Urinary bladder (tissue), 4 donors: ENCODE measurements around the gene SFMBT1. TPM values are rescaled to one million over a fixed set of nuclear protein-coding genes. Genes with fewer than 3 reads are reported as not detected.

Experiments used
- DNase-seq: peaks from one replicate; pipeline ENCODE4 v3.0.0-alpha.2; 2015; ENCODE audit errors: extremely low spot score
- H3K27ac ChIP-seq: one replicate; pipeline ENCODE4 v1.5.1; 2013; ENCODE audit warnings: low read depth, mild to moderate bottlenecking, moderate library complexity
- H3K36me3 ChIP-seq: one replicate; pipeline ENCODE4 v1.6.1; 2013; ENCODE audit warnings: mild to moderate bottlenecking, moderate library complexity; ENCODE audit not compliant: insufficient read depth
- H3K4me1 ChIP-seq: one replicate; pipeline ENCODE4 v1.6.1; 2013; ENCODE audit warnings: mild to moderate bottlenecking, moderate library complexity; ENCODE audit not compliant: insufficient read depth
- H3K4me3 ChIP-seq: one replicate; pipeline ENCODE4 v1.5.1; 2013; ENCODE audit warnings: low read depth, low read length
- WGBS: extraction: QIAGEN DNeasy Blood & Tissue Kit; methylation state at CpG from one replicate; pipeline ENCODE4 v1.1.7; 2013; 5-methylcytosine and 5-hydroxymethylcytosine counted together
- polyA plus RNA-seq: library from polyadenylated mRNA; stranded (reverse); fragments of 200-250 nt; gene quantifications from one replicate; pipeline ENCODE4 v1.2.3, GENCODE V29; 2013
- total RNA-seq: library from RNA; depleted of rRNA; stranded (reverse); fragments of >200 nt; gene quantifications from one replicate; pipeline ENCODE4 v1.2.3, GENCODE V29; 2014
- donor health status: healthy with polysubstance abuse.
- donor health status: healthy.

The SFMBT1 gene
- total and polyA plus RNA-seq, 2 donors = 5.5 to 17.8 TPM

DNA sequence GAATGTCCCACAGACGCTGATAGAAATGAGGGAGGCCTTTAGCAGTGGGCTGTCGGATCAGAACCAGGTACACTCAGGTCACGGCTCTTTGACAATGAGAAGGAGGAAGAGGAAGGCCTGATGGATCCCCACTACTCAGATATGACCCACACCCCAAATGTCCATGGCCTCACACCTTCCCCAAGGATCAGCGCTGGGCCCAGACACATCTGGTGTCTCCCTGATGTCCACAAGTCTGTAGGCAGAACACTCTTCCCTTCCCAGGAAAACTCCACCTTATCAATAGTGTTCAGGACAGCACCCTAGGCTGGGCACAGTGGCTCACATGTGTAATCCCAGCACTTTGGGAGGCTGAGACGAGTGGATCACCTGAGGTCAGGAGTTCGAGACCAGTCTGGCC, 33.3 kb upstream of the SFMBT1 start:
- no peaks in the 10 kb centered on the region for H3K36me3 ChIP-seq
- H3K27ac ChIP-seq = no peak overlapping the region
- DNase-seq = no peak
- no peaks in the 10 kb centered on the region for H3K4me1 ChIP-seq
- H3K4me3 ChIP-seq = no peak overlapping the region
- 94% methylated on average over 6 of the region's 6 CpGs for WGBS

DNA sequence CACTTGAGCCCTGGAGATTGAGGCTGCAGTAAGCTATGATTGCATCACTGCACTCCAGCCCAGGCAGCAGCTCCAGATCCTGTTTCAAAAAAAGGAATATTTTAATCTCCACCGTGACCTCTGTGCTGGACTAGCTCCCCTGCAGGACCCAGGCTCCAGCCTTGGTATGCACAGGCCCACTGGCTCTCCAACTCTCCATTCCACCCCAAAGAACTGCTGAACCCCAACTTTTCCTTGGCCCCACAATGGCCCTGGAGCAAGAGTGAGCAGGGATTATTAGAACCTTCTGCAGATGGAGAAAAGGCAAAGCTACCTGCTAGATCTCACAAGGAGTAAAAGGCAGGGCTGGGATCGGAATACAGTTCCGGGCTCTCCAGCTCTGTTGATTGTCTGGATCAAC, 32.8 kb upstream of the SFMBT1 start:
- no peaks in the 10 kb centered on the region for H3K36me3 ChIP-seq
- 91% methylated on average over 3 of the region's 3 CpGs for WGBS
- H3K27ac ChIP-seq = no peak overlapping the region
- no peaks in the 10 kb centered on the region for H3K4me1 ChIP-seq
- no peak overlapping the region for H3K4me3 ChIP-seq
- DNase-seq = no peak

DNA sequence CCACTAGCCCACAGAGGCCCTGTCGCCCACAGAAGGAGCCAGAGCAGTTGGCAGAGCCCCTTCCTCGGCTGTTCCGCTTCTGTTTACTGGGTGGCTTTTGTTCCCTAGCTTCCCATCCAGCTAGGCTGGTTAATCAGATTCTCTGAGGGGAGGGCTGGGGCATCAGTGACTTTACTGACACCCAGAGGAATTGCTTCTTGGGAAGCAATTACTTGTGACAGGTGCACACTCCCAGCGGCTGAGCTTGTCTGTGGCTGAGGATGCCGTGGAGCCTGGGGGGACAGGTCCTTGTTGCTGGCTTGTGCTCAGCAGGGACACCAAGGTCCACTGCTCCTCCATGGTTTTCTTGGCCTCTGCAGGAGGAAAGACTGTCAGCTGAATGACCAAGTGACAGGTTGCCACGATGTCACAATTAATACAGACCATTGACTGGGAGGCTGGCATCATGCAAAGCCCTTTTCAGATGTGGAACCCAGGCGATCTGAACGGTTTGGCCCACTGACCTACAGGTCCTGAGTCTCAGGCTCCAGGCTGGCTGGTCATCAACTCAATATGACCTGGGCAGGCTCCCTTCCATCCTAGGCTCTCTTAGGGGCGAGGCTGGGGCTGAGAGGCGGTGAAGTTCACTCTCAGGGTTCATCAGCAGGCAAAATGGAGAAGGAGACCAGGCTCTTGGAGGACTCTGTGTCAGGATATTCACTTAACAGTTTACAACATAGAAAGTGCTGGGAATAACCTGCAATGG, 31.8 kb upstream of the SFMBT1 start:
- H3K4me3 ChIP-seq = no peak overlapping the region
- H3K36me3 ChIP-seq = no peaks in the 10 kb centered on the region
- no peak for DNase-seq
- H3K27ac ChIP-seq = no peak overlapping the region
- H3K4me1 ChIP-seq = no peaks in the 10 kb centered on the region
- 90% methylated on average over 10 of the region's 10 CpGs for WGBS

DNA sequence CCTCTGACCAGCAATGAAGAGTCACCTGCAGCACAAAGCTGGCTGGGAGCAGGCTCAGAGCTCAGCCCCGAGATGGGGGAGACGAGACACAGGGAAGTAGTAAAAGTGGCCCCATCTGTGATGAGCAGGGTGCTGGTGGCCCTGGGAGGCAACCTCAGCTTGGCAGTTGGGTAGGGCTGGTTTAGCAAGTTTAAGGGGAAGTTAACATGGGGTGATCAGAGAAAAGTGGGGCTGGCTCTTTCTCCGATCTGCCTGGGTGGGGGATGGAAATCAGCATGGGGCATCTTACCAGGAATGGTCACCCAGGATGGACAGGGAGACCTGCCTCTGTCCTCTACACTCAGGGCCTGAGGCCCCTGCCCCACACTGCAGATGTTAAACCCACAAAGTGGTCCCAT, 29.9 kb upstream of the SFMBT1 start:
- WGBS = 86% methylated on average over 3 of the region's 3 CpGs
- H3K4me1 ChIP-seq = no peaks in the 10 kb centered on the region
- H3K4me3 ChIP-seq = no peak overlapping the region
- no peak overlapping the region for H3K27ac ChIP-seq
- DNase-seq = no peak
- H3K36me3 ChIP-seq = no peaks in the 10 kb centered on the region

DNA sequence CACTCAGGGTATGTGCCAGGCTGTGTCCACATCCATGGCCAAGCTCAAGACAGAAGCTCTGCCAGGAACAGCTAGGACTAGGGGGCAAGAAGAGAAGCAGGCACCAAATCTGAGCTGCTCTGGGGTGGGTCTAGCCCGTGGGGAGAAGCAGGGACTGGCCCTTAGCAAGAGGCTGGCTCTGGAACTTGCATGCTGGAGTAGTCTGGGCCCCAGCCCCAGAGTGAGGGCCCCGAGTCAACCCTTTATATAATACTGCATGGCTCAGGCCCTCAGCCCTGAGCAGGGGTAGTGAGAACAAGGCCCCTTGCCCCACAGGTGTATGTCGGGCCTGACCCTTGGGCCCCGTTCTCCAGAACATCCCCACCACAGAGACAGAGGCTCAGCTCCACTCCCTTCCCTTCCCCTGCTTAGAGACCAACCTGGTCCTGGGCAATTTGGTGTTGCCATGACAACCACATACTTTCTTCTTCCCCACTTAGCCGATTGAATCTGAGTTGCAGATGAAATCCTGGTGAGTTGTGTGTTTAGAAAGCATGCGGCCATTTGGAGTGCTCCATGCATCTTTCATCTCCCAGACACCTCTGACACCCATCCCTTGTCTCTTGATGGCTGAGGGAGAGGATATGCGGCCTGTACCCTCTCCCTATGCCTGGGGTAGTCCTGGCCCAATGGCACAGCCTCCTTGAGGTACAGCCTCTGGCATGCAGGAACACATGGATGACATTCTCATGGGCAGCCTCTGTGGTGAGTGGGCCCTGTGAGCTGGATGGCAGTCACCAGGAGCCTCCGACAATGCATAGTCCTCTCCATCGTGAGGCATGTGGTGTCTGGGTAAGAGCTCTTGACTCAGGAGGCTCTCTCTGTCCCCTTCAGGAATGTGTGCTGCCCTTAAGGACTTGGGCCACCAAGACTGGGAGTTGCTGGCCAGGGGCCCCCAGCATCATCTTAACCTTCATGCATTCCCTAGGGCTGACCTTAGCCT, 29.2 kb upstream of the SFMBT1 start:
- Histone ChIP-seq H3K27ac (no peak overlapping the region), H3K4me3 (no peak overlapping the region), H3K36me3 (no peaks in the 10 kb centered on the region), H3K4me1 (no peaks in the 10 kb centered on the region)
- 77% methylated on average over 9 of the region's 9 CpGs for WGBS
- DNase-seq = no peak

DNA sequence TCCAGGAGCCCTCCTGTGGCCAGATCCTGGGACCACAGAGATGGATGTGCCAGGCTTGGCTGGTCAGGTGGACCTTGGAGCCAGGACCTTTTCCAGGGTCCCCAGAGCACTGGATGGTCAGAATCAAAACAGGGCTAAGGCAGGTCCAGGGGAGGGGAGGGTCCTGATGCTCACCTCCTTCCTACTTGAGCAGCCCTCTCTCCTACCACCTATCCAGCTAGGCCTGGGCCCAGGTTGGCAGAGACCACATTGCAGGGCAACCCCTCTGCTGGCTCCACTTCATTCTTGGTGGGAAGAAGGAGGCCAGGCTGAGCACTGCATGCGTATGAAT, 28.5 kb upstream of the SFMBT1 start:
- no peak overlapping the region for H3K27ac ChIP-seq
- DNase-seq = no peak
- H3K4me1 ChIP-seq = no peaks in the 10 kb centered on the region
- H3K4me3 ChIP-seq = no peak overlapping the region
- H3K36me3 ChIP-seq = no peaks in the 10 kb centered on the region
- WGBS = 95% methylated on average over 1 of the region's 1 CpG

DNA sequence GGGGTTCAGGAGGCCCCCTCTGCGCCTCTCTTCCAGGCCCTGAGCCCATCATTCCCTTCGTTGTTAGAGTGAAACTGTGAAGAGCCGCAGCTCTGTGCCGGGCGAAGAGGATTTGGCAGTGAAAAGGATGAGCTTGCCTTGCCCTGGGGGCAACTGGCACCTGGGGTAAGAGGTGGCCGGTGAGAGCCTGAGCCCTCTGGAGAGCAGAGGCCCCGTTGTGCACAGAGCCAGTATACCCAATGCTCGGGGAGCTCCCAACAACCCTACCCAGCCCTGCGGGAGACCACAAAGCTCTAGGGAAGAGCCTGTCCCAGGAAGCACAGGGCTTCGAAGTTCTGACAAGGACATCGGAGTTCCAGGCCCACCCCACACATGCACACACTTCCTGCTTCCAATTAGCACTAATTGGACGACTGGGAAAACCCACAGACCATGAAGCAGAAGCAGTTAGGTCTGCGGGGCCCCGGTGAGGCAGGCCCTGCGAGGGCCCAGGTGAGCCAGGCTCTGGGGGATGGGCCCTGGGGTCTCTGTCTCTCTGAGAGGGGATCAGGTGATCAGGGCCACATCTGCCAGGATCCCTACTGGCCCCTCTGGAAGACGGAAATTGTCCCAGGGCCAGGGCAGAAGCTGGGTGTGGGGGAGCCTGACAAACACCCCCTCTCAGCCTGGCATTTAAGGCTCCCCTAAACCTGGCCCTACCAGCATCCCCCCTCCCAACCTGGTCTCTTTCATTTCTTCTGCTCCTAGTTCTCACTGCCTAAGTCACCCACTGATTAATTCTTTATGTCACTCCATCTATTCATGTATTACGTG, 27.9 kb upstream of the SFMBT1 start:
- no peak for DNase-seq
- no peak overlapping the region for H3K27ac ChIP-seq
- peak overlapping the region; percentile 58 for H3K4me3 ChIP-seq
- WGBS = 68% methylated on average over 17 of the region's 17 CpGs
- no peaks in the 10 kb centered on the region for H3K4me1 ChIP-seq
- no peaks in the 10 kb centered on the region for H3K36me3 ChIP-seq

DNA sequence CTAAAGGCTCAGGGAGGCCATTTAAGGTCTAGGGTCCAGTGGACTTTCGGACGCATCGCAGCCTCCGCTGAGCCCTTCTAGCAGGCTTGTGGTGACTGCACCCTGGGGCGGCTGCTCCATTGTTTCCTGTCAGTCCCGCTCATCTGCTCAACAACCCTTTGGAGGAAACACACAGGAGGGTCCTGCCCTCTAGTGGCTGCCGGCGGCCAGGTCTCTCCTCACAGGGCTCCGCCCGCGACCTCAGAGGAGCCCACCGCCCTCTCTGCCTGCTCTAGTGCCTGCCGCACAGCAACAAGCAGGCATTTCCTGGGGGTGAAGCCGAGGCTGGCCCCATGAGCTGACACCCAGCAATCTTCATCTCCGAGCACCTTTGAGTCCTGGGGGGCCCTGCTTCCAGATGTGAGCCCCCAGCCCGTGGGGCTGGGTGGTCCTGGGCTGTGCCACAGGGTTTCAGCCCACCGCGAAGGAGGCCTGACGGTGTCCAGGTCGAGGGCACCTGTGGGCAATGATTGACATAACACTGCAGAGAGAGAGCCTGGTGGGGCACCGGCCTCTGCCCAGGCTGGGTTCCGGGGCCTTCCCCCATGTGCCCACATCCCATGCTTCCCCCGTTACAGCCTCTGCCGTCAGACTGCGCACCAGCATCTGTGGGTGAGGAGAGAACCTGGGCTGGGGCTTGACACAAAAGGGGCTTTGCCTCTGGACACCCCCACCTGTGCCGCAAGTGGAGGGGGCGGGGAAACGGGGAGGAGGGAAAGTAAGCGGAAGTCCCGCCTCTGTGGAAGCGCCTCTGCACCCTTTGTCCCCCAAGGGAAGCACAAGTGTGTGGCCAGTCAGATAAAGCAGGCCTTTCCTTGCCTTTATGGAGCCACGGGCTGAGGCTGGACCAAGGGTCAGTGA, 27.0 kb upstream of the SFMBT1 start:
- no peaks in the 10 kb centered on the region for H3K36me3 ChIP-seq
- WGBS = 5% methylated on average over 32 of the region's 32 CpGs
- peak overlapping the region; percentile 58 for H3K4me3 ChIP-seq
- no peak for DNase-seq
- no peaks in the 10 kb centered on the region for H3K4me1 ChIP-seq
- no peak overlapping the region for H3K27ac ChIP-seq

DNA sequence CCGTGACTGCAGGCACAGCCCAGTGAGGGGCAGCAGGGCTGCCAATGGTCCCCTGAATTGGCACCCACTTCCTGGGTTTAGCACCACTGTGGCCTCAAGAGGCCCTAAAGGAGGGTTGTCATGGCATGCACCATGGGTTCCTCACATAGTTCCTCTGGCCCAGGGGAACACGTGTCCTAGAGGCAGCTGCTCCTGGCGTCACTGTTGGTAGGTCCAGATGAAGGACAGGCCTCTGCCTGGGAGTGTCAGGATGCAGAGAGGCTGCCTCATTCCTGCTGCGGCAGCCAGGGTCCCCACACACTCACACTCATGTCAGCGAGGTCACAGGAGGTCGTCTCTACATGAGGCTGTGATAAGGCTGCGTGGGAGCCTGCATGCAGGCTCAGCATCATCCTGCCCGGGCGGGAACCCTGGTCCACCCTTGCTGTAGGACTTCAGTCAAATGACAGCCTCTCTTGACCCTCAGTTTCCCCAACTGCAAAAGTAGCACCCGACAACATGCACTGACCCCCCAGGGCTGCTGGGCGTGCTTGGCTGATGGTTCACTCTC, 26.1 kb upstream of the SFMBT1 start:
- DNase-seq = no peak
- 82% methylated on average over 11 of the region's 11 CpGs for WGBS
- H3K4me1 ChIP-seq = no peaks in the 10 kb centered on the region
- no peaks in the 10 kb centered on the region for H3K36me3 ChIP-seq
- H3K27ac ChIP-seq = no peak overlapping the region
- H3K4me3 ChIP-seq = no peak overlapping the region

DNA sequence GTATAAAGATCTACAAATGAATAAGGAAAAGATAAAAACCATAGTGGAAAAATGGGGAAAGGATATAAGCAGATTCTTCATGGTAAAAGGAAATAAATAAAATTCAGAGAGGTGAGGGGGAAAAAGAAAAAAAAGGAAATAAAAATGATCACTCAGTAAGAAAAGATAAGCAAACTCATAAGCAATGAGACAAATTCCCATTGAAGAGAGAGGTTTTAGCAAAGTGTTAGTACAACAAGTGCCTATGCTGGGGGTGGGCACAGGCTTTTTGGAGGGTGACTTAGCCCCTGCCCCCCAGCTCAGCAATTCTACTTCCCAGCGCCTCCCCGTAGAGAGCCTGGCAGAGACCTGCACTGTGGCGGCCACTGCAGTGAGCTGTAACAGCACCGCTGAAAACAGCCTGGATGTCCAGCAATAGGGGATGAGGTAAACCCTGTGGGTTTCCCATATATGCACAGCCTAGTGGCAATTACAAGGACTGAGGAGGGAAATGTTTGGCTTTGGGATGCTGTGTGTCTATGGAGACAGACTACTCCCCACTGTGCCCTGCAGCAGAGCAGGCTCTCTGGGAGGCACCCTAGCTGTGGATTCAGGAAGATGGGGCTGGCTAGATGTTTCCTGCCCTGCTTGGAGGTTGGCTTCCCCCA, 23.7 kb upstream of the SFMBT1 start:
- Histone ChIP-seq H3K27ac (no peak overlapping the region), H3K4me1 (no peaks in the 10 kb centered on the region), H3K4me3 (no peak overlapping the region), H3K36me3 (no peaks in the 10 kb centered on the region)
- DNase-seq = no peak
- 66% methylated on average over 4 of the region's 4 CpGs for WGBS

DNA sequence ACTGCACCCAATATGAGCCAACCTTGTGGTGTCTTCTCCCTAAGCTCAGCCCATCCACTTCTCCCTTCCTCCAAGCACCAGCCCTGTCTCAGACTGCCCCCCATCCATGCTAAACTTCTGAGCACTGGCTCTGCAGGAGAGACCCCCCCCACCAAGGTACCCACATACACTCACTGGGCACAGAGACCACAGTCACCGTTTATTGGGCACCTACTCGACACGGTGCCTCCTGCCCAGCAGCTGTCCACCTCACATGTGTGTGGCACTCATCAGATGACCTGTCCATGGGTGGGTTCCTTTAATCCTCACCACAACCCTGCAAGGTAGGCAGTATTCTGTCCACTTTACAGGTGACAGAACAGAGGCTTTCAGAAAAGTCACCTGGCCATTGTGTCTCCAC, 22.3 kb upstream of the SFMBT1 start:
- no peaks in the 10 kb centered on the region for H3K4me1 ChIP-seq
- no peaks in the 10 kb centered on the region for H3K36me3 ChIP-seq
- H3K4me3 ChIP-seq = no peak overlapping the region
- 90% methylated on average over 3 of the region's 3 CpGs for WGBS
- H3K27ac ChIP-seq = no peak overlapping the region
- DNase-seq = no peak

DNA sequence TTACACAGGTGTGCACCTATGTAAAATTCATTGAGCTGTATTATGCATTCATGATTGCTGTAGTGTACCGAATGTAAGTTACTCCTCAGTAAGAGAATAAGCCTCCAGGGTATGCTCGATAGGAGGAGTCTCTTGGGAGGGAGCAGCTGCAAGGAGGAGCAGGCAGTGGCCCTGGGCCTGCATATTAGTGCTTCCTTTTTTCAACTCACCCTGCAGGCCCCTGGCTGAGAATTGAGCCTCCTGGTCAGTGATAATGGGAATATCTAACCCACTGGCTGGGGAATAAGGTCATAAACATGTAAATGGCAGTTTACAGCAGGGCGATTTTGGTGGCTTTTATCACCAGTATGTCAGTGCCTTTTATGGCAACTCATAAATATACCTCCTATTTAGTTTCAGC, 21.7 kb upstream of the SFMBT1 start:
- no peaks in the 10 kb centered on the region for H3K4me1 ChIP-seq
- no peak overlapping the region for H3K4me3 ChIP-seq
- DNase-seq = no peak
- 63% methylated on average over 3 of the region's 3 CpGs for WGBS
- no peaks in the 10 kb centered on the region for H3K36me3 ChIP-seq
- H3K27ac ChIP-seq = no peak overlapping the region
